22Rv1 (cell line): Measurements from ENCODE around the gene OR2L8.
"Not testable (repeated sequence)": the region's sequence is repeated elsewhere in the genome, so short reads cannot be mapped to it uniquely, and the experiment has no call there.

Experiments used
- H3K27ac ChIP-seq: fragments of 450-650 bp; 2 replicates; pipeline ENCODE4 v1.5.1; 2017
- CTCF ChIP-seq: fragments of 450-650 bp; IDR thresholded peaks from 2 replicates; pipeline ENCODE4 v1.5.1; 2017; ENCODE audit warnings: mild to moderate bottlenecking
- ZFX ChIP-seq: fragments of 450-650 bp; IDR thresholded peaks from 2 replicates; pipeline ENCODE4 v1.6.1; 2017; ENCODE audit warnings: antibody characterized with exemption, borderline replicate concordance

OR2L8 gene

GRCh38 chr1:247936965-247937734 is 11.5 kb upstream of the OR2L8 start:
- H3K27ac ChIP-seq = not testable (repeated sequence)
- TF ChIP-seq CTCF = peak; percentile 95

GRCh38 chr1:247942624-247943023 is 6.0 kb upstream of the OR2L8 start:
- no peak for TF ChIP-seq CTCF
- TF ChIP-seq ZFX = no peak
- no peak overlapping the region for H3K27ac ChIP-seq

GRCh38 chr1:247953408-247953807 is 4.8 kb downstream of the OR2L8 start:
- no peak overlapping the region for H3K27ac ChIP-seq
- TF ChIP-seq ZFX (no peak), CTCF (no peak)

GRCh38 chr1:247961791-247962190 is 13.1 kb downstream of the OR2L8 start:
- TF ChIP-seq CTCF (no peak), ZFX (no peak)
- H3K27ac ChIP-seq = no peak overlapping the region

GRCh38 chr1:247962911-247963588 is 14.4 kb downstream of the OR2L8 start:
- H3K27ac ChIP-seq = no peak overlapping the region
- no peak for TF ChIP-seq CTCF
- no peak for TF ChIP-seq ZFX

GRCh38 chr1:247964933-247965332 is 16.3 kb downstream of the OR2L8 start, which contains the start of gene OR2AK2:
Gene OR2AK2 (plus strand): TSS chr1:247965233. CDS start chr1:247965377, 144 bp downstream.
- TF ChIP-seq CTCF (no peak), ZFX (no peak)

More at GRCh38 chr1:247964933-247965332, 16.3 kb downstream of the OR2L8 start, which contains the start of gene OR2AK2:
- H3K27ac ChIP-seq = no peak within 1 kb of the TSS
